HEK293 (cell line): ENCODE data around the gene PSMC5.
A peak's percentile ranks its signal among the peaks of the same experiment; 100 is the strongest.
"Not testable (repeated sequence)": the region's sequence is repeated elsewhere in the genome, so short reads cannot be mapped to it uniquely, and the experiment has no call there.

ENCODE experiments used
- CTCF ChIA-PET: fragments of 350-600 bp; formaldehyde crosslinking; extraction: SDS; loops from one replicate; lab custom pipeline; 2021; ENCODE audit warnings: antibody characterized with exemption; lab: Yijun Ruan, JAX
- POLR2A ChIA-PET: fragments of 300-600 bp; formaldehyde crosslinking; extraction: SDS; loops from one replicate; lab custom pipeline; 2020; ENCODE audit warnings: antibody characterized with exemption, inconsistent platforms; lab: Yijun Ruan, JAX
- H3K27ac ChIP-seq: fragments of 200-500 bp; sonication (Bioruptor generic); 2 replicates; pipeline ENCODE4 v1.5.1; 2014; ENCODE audit warnings: low read depth, low read length, control low read depth, inconsistent platforms; ENCODE audit errors: extremely low read depth
- H3K36me3 ChIP-seq, 2 experiments: fragments of 200-500 bp in 1 of 2; sonication (Bioruptor generic) in 1 of 2; 1 replicate in 1 of 2; 2 replicates in 1 of 2; pipeline ENCODE4 v1.5.1; 2014 to 2017; ENCODE audit warnings: inconsistent platforms in 2 of 2, low read length in 2 of 2; ENCODE audit not compliant: control insufficient read depth in 2 of 2, insufficient read depth in 1 of 2
- H3K4me1 ChIP-seq: fragments of 200-500 bp; sonication (Bioruptor generic); 2 replicates; pipeline ENCODE4 v1.5.1; 2014; ENCODE audit warnings: mild to moderate bottlenecking, low read length, inconsistent platforms; ENCODE audit not compliant: control insufficient read depth, insufficient read depth
- H3K4me3 ChIP-seq: 2 replicates; pipeline ENCODE4 v1.5.1; 2011; ENCODE audit warnings: low read depth, mild to moderate bottlenecking, control low read depth, low read length, moderate library complexity
- H3K9me3 ChIP-seq: fragments of 200-500 bp; sonication (Bioruptor generic); 2 replicates; pipeline ENCODE4 v1.5.1; 2014; ENCODE audit warnings: low read depth, low read length, inconsistent platforms; ENCODE audit not compliant: control insufficient read depth, insufficient read depth
- GLIS1 ChIP-seq: fragments of 450-650 bp; formaldehyde crosslinking; IDR thresholded peaks from 2 replicates; pipeline ENCODE4 v1.5.1; 2016; ENCODE audit warnings: missing biosample characterization, missing genetic modification characterization
- INSM2 ChIP-seq: fragments of 450-650 bp; formaldehyde crosslinking; IDR thresholded peaks from 2 replicates; pipeline ENCODE4 v1.5.1; 2016; ENCODE audit warnings: missing biosample characterization, missing genetic modification characterization
- OSR2 ChIP-seq: fragments of 450-650 bp; formaldehyde crosslinking; IDR thresholded peaks from 2 replicates; pipeline ENCODE4 v1.5.1; 2016; ENCODE audit warnings: missing biosample characterization, missing genetic modification characterization
- ZBTB17 ChIP-seq: fragments of 450-650 bp; formaldehyde crosslinking; IDR thresholded peaks from 2 replicates; pipeline ENCODE4 v1.5.1; 2016; ENCODE audit warnings: missing biosample characterization, missing genetic modification characterization
- ZNF366 ChIP-seq: fragments of 450-650 bp; formaldehyde crosslinking; conservative IDR thresholded peaks from 2 replicates; pipeline ENCODE4 v1.5.1; 2016; ENCODE audit warnings: missing biosample characterization, missing genetic modification characterization

The PSMC5 gene

GRCh38 chr17:63855185-63855584 is 28.0 kb downstream of the PSMC5 start (continued):
- TF ChIP-seq INSM2 (no peak), ZNF366 (tag by site-specific recombination) (no peak), OSR2 (no peak)

- POLR2A ChIA-PET, H3K4me1 ChIP-seq, H3K36me3 ChIP-seq, H3K9me3 ChIP-seq, H3K27ac ChIP-seq, H3K4me3 ChIP-seq: not testable (repeated sequence)
- CTCF ChIA-PET, result interaction anchor here (0.6 to 3.2 kb wide), 10 partner anchors 9 to 636 kb away, joined by 3 to 25 read pairs (median 4); partner anchors contain the start of gene SMARCD2
These were observed 29.2 kb downstream of the PSMC5 start for GRCh38 chr17:63856425-63856824.

DNA sequence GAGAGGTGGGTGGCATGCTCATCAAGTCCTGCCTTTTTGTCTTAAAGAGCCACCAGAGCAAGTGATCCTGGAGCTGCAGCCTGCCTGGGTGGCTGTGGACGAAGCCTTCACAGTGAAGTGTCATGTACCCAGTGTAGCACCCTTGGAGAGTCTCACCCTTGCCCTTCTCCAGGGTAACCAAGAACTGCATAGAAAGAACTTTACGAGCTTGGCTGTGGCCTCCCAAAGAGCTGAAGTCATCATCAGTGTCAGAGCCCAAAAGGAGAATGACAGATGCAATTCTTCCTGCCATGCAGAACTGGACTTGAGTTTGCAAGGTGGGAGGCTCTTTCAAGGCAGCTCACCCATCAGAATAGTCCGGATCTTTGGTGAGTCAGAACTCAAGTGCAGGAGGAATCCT is 32.0 kb downstream of the PSMC5 start:
- ChIA-PET CTCF (interaction anchor here (0.7 to 5.0 kb wide), 9 partner anchors 10 to 1241 kb away, joined by 3 to 29 read pairs (median 5); no protein-coding TSS in a partner anchor), POLR2A (interaction anchor here (0.7 kb wide), 1 partner anchor 86 kb away, joined by 4 read pairs; the partner anchor contains the start of genes CCDC47 and DDX42)
- Histone ChIP-seq H3K4me3 (no peak overlapping the region), H3K4me1 (no peaks in the 10 kb centered on the region), H3K36me3 (no peaks in the 10 kb centered on the region), H3K9me3 (no peaks in the 10 kb centered on the region), H3K27ac (no peak overlapping the region)
- TF ChIP-seq ZBTB17 (tag by site-specific recombination) (no peak), GLIS1 (tag by site-specific recombination) (peak; percentile 93)

GRCh38 chr17:63866625-63867024 is 39.4 kb downstream of the PSMC5 start:
- CTCF ChIA-PET, result interaction anchor here (0.6 to 5.1 kb wide), 20 partner anchors 8 to 1331 kb away, joined by 3 to 62 read pairs (median 5); partner anchors contain the start of gene GH2

GRCh38 chr17:63869491-63870291 is 42.5 kb downstream of the PSMC5 start:
- H3K9me3 ChIP-seq, H3K4me3 ChIP-seq, POLR2A ChIA-PET, H3K27ac ChIP-seq, H3K4me1 ChIP-seq, H3K36me3 ChIP-seq: not testable (repeated sequence)
- CTCF ChIA-PET, result interaction anchor here (0.6 to 3.1 kb wide), 8 partner anchors 10 to 444 kb away, joined by 3 to 18 read pairs (median 3); partner anchors contain the start of gene GH2

More at GRCh38 chr17:63866625-63867024, 39.4 kb downstream of the PSMC5 start:
- H3K36me3 ChIP-seq, POLR2A ChIA-PET, H3K9me3 ChIP-seq, H3K27ac ChIP-seq, H3K4me3 ChIP-seq, H3K4me1 ChIP-seq: not testable (repeated sequence)

DNA sequence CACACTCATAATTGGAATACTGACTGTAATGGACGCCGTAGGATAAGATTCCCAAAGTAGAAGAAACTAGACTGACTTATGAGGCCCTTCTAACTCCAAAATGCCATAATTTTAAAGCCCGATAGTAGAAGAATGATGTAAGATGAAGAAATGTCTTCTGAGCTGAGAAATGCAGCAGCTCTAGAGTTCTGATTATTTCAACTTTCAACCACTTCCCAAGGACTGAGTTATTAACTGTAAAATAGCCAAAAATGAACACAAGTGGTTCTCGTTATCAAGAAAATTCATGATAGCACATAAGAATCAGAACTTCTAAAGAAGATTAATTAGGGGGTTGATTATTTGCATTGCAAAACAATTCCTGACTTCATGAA is 43.0 kb downstream of the PSMC5 start:
- H3K36me3 ChIP-seq, H3K4me1 ChIP-seq, H3K27ac ChIP-seq, H3K4me3 ChIP-seq, POLR2A ChIA-PET, H3K9me3 ChIP-seq: not testable (repeated sequence)
- CTCF ChIA-PET, result interaction anchor here (0.8 to 3.1 kb wide), 7 partner anchors 11 to 42 kb away, joined by 3 to 18 read pairs (median 4); partner anchors contain the start of gene GH2

DNA sequence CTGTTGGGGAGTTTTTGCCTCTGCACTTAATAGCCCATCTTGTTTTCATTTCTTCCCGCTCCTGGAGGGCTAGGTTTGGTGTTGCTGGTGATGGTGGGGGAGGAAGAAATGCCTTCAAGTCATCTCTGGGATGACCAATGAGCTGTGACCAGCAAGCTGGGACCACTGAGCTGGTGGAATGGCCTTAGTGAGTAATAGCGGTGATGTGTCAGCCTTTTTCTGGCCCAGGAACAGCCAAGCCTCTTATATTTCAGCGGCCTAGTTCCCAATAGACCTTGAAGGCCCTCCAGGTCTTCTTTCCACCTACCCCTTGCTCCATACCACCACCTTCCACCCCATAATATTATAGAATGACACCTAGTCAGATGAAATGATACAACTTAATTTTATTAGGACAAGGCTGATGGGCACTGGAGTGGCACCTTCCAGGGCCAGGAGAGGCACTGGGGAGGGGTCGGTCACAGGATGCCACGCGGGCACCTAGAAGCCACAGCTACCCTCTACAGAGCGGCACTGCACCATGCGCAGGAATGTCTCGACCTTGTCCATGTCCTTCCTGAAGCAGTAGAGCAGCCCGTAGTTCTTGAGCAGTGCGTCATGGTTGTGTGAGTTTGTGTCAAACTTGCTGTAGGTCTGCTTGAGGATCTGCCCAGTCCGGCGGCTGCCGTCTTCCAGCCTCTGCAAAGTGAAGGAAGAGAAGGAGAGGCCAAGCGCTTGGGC is 44.6 kb downstream of the PSMC5 start:
- CTCF ChIA-PET, H3K4me1 ChIP-seq, POLR2A ChIA-PET, H3K36me3 ChIP-seq, H3K9me3 ChIP-seq, H3K27ac ChIP-seq, H3K4me3 ChIP-seq: not testable (repeated sequence)

- H3K9me3 ChIP-seq, POLR2A ChIA-PET, H3K36me3 ChIP-seq, H3K4me1 ChIP-seq, H3K4me3 ChIP-seq, H3K27ac ChIP-seq: not testable (repeated sequence)
- CTCF ChIA-PET, result interaction anchor here (1.4 kb wide), 1 partner anchor 1228 kb away, joined by 3 read pairs; no protein-coding TSS in a partner anchor
These were observed 46.3 kb downstream of the PSMC5 start, which contains the start of gene CSH2 for GRCh38 chr17:63873577-63873976. Gene CSH2 (minus strand): TSS chr17:63873677. CDS start chr17:63873614, 63 bp downstream.

GRCh38 chr17:63874061-63874626 is 46.9 kb downstream of the PSMC5 start:
- H3K9me3 ChIP-seq, H3K4me1 ChIP-seq, POLR2A ChIA-PET, H3K36me3 ChIP-seq, H3K4me3 ChIP-seq, H3K27ac ChIP-seq: not testable (repeated sequence)
- CTCF ChIA-PET, result interaction anchor here (0.6 to 1.4 kb wide), 13 partner anchors 8 to 1347 kb away, joined by 3 to 9 read pairs (median 4); no protein-coding TSS in a partner anchor
